AG04449 (cell line): ENCODE measurements around the gene AQP12B.

Experiments used
- CTCF ChIA-PET: fragments of 350-600 bp; formaldehyde crosslinking; extraction: SDS; loops from one replicate; lab custom pipeline; 2021; ENCODE audit warnings: antibody characterized with exemption; lab: Yijun Ruan, JAX
- POLR2A ChIA-PET: fragments of 400-600, 350-600 bp; formaldehyde crosslinking; extraction: SDS; loops from one replicate; lab custom pipeline; 2020; ENCODE audit warnings: antibody characterized with exemption, inconsistent platforms; lab: Yijun Ruan, JAX
- DNase-seq: peaks from one replicate; pipeline ENCODE4 v3.0.0-alpha.2; 2010; ENCODE audit warnings: low read depth, low spot score
- H3K4me3 ChIP-seq: 2 replicates; pipeline ENCODE4 v1.5.1; 2011; ENCODE audit warnings: low read depth, mild to moderate bottlenecking, control low read depth, low read length
- CTCF ChIP-seq: IDR thresholded peaks from one replicate; pipeline ENCODE4 v1.5.1; 2011; ENCODE audit warnings: mild to moderate bottlenecking, moderate library complexity, low read length, control low read depth, inconsistent platforms; ENCODE audit not compliant: insufficient read depth; ENCODE audit errors: missing control alignments

AQP12B gene

GRCh38 chr2:240727913-240728312 lies 45.2 kb upstream of the AQP12B start:
- no peak overlapping the region for H3K4me3 ChIP-seq
- TF ChIP-seq CTCF: no peak
- CTCF ChIA-PET: no interaction called here
- no peak for DNase-seq
- POLR2A ChIA-PET: no interaction called here

DNA sequence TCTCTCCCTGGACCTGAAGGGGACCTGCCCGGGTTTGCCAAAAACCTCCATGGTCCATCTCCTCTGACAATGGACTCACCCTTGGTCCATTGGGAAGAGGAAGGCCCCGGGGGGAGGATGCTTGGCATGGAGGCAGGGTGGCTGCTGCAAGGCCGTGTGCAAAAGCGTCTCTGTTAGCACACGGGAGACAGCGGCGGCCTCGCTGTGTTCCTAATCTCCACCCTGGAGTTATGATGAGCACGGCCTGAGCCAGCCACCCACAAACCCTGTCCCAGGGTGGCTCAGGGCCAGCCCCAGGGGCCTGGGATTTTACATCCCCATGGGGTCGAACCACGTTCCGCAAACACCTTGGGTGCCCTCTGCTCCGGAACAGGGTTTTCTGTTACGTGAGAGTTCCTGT lies 44.8 kb upstream of the AQP12B start:
- H3K4me3 ChIP-seq: no peak overlapping the region
- CTCF ChIA-PET: no interaction called here
- no peak for TF ChIP-seq CTCF
- POLR2A ChIA-PET: no interaction called here
- no peak for DNase-seq

- CTCF ChIA-PET: no interaction called here
- no peak overlapping the region for H3K4me3 ChIP-seq
- POLR2A ChIA-PET: no interaction called here
- TF ChIP-seq CTCF: no peak
- DNase-seq: no peak
Observed at GRCh38 chr2:240726876-240727275, 44.2 kb upstream of the AQP12B start.

GRCh38 chr2:240725671-240726070 lies 43.0 kb upstream of the AQP12B start:
- DNase-seq: no peak
- ChIA-PET CTCF (no interaction called here), POLR2A (no interaction called here)

DNA sequence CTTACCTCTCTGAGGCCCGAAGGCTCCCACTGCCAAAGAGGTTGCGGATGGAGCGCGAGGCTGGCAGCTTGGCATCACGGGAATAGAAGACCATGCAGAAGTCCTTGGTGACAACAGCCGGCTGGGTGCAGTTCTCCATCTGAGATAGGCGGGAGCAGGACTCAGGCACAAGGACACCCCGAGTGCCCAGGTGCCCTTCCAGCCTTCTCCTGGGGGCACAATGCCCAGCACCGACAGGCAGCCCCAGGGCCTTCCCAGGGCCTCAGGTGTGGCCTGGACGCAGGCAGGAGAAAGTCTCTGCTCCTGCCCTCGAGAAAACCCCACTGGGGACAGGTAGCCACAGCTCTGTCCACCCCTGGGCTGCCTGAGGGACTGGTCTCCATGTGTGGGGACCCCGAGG lies 42.6 kb upstream of the AQP12B start:
- ChIA-PET POLR2A (no interaction called here), CTCF (no interaction called here)
- no peak for TF ChIP-seq CTCF
- H3K4me3 ChIP-seq: no peak overlapping the region
- no peak for DNase-seq

More at GRCh38 chr2:240725671-240726070, 43.0 kb upstream of the AQP12B start:
- H3K4me3 ChIP-seq: no peak overlapping the region
- TF ChIP-seq CTCF: no peak

GRCh38 chr2:240724431-240724830 lies 41.7 kb upstream of the AQP12B start:
- no peak for TF ChIP-seq CTCF
- ChIA-PET POLR2A (no interaction called here), CTCF (no interaction called here)
- no peak for DNase-seq
- no peak overlapping the region for H3K4me3 ChIP-seq
